Endodermal cell (in vitro differentiated cells): ENCODE results near the gene HAND1. TPM values are rescaled to one million over a fixed set of nuclear protein-coding genes. Genes with fewer than 3 reads are reported as not detected.

Source experiments
- DNase-seq: peaks from one replicate; pipeline ENCODE4 v3.0.0-alpha.2; 2017
- H3K27ac ChIP-seq: 2 replicates; pipeline ENCODE4 v1.5.1; 2013; ENCODE audit warnings: mild to moderate bottlenecking, low read depth, low read length, moderate library complexity
- H3K27me3 ChIP-seq: 2 replicates; pipeline ENCODE4 v1.6.1; 2013; ENCODE audit warnings: mild to moderate bottlenecking, low read length, moderate library complexity; ENCODE audit not compliant: insufficient read depth, control insufficient read depth, poor library complexity, severe bottlenecking
- H3K36me3 ChIP-seq: 2 replicates; pipeline ENCODE4 v1.7.0; 2013; ENCODE audit warnings: mild to moderate bottlenecking, low read length, moderate library complexity; ENCODE audit not compliant: control insufficient read depth, insufficient read depth
- H3K4me1 ChIP-seq: one replicate; pipeline ENCODE4 v1.7.0; 2013; ENCODE audit warnings: low read length; ENCODE audit not compliant: control insufficient read depth, insufficient read depth
- H3K4me3 ChIP-seq: 2 replicates; pipeline ENCODE4 v1.5.1; 2013; ENCODE audit warnings: mild to moderate bottlenecking, low read length, moderate library complexity
- H3K9ac ChIP-seq: 2 replicates; pipeline ENCODE4 v1.6.1; 2013; ENCODE audit warnings: mild to moderate bottlenecking, low read length, moderate library complexity; ENCODE audit not compliant: poor library complexity, severe bottlenecking; ENCODE audit errors: extremely low read depth
- H3K9me3 ChIP-seq: 2 replicates; pipeline ENCODE4 v1.6.1; 2013; ENCODE audit warnings: mild to moderate bottlenecking, low read length, moderate library complexity; ENCODE audit not compliant: control insufficient read depth
- H3K27ac Mint-ChIP-seq: 2 replicates; pipeline ENCODE4 v1.8.0; 2020; ENCODE audit warnings: mixed read lengths
- H3K27me3 Mint-ChIP-seq: 2 replicates; pipeline ENCODE4 v1.8.0; 2021; ENCODE audit warnings: mild to moderate bottlenecking, mixed read lengths; ENCODE audit not compliant: insufficient read depth
- H3K36me3 Mint-ChIP-seq: 2 replicates; pipeline ENCODE4 v1.8.0; 2020; ENCODE audit warnings: low read depth, mixed read lengths
- H3K4me1 Mint-ChIP-seq: 2 replicates; pipeline ENCODE4 v1.8.0; 2020; ENCODE audit warnings: mixed read lengths
- H3K4me3 Mint-ChIP-seq: 2 replicates; pipeline ENCODE4 v1.8.0; 2020; ENCODE audit warnings: mild to moderate bottlenecking, moderate library complexity, mixed read lengths
- H3K9me3 Mint-ChIP-seq: 2 replicates; pipeline ENCODE4 v1.8.0; 2020; ENCODE audit warnings: mild to moderate bottlenecking, mixed read lengths
- CTCF ChIP-seq: fragments of 200-600 bp; sonication (generic); conservative IDR thresholded peaks from 2 replicates; pipeline ENCODE4 v1.5.0; 2021; ENCODE audit warnings: antibody characterized with exemption, mild to moderate bottlenecking
- WGBS, 2 experiments: methylation state at CpG; one replicate each; pipeline versions ENCODE4 v1.1.5 to v1.1.7; 2013; ENCODE audit warnings: missing lambda C conversion rate in 2 of 2, mixed read lengths in 1 of 2; ENCODE audit not compliant: insufficient coverage in 1 of 2, insufficient read length in 1 of 2; 5-methylcytosine and 5-hydroxymethylcytosine counted together
- total RNA-seq, 2 donors: library from RNA; stranded (reverse); fragmentation: NEBNext Ultra II Directional in 1 of 2; extraction: Animal tissue kit (Norgen Biotek cat#: 25700) in 1 of 2; gene quantifications; 2 replicates in 1 of 2; 3 replicates in 1 of 2; pipeline ENCODE4 v1.2.1, GENCODE V29; 2021

The HAND1 gene
- total RNA-seq, 2 donors from 2014 or later: not detected

GRCh38 chr5:154467655-154468354 is 10.2 kb downstream of the HAND1 start:
- DNase-seq: peak; percentile 95
- H3K27me3 ChIP-seq: peaks cover 54% of the 10 kb centered on the region
- Mint-ChIP-seq H3K36me3 (no peaks in the 10 kb centered on the region), H3K9me3 (no peaks in the 10 kb centered on the region), H3K4me3 (no peak overlapping the region), H3K4me1 (peaks cover 10% of the 10 kb centered on the region), H3K27me3 (peaks cover 76% of the 10 kb centered on the region), H3K27ac (no peak overlapping the region)
- no peak overlapping the region for H3K27ac ChIP-seq
- no peaks in the 10 kb centered on the region for H3K36me3 ChIP-seq
- TF ChIP-seq CTCF: peak; percentile 97
- WGBS, 2 experiments: 40 to 49% methylated on average over 15 to 18 of the region's 18 CpGs
- no peaks in the 10 kb centered on the region for H3K4me1 ChIP-seq
- H3K9ac ChIP-seq: no peak overlapping the region
- no peak overlapping the region for H3K4me3 ChIP-seq
- no peaks in the 10 kb centered on the region for H3K9me3 ChIP-seq

GRCh38 chr5:154466671-154467070 is 11.4 kb downstream of the HAND1 start:
- peaks cover 65% of the 10 kb centered on the region for H3K27me3 Mint-ChIP-seq
- no peak for TF ChIP-seq CTCF
- peaks cover 43% of the 10 kb centered on the region for H3K27me3 ChIP-seq

GRCh38 chr5:154466147-154466546 is 11.9 kb downstream of the HAND1 start:
- H3K9me3 Mint-ChIP-seq: no peaks in the 10 kb centered on the region
- TF ChIP-seq CTCF: no peak
- H3K27me3 Mint-ChIP-seq: peaks cover 60% of the 10 kb centered on the region
- WGBS, 2 experiments: 88 to 97% methylated on average over 4 to 5 of the region's 5 CpGs
- no peaks in the 10 kb centered on the region for H3K4me1 ChIP-seq
- no peak overlapping the region for H3K4me3 Mint-ChIP-seq
- no peak overlapping the region for H3K27ac ChIP-seq
- no peak overlapping the region for H3K27ac Mint-ChIP-seq
- DNase-seq: no peak
- H3K36me3 Mint-ChIP-seq: no peaks in the 10 kb centered on the region
- no peaks in the 10 kb centered on the region for H3K9me3 ChIP-seq
- H3K4me3 ChIP-seq: no peak overlapping the region
- H3K36me3 ChIP-seq: no peaks in the 10 kb centered on the region
- H3K4me1 Mint-ChIP-seq: peaks cover 11% of the 10 kb centered on the region
- no peak overlapping the region for H3K9ac ChIP-seq
- H3K27me3 ChIP-seq: peaks cover 38% of the 10 kb centered on the region

More at GRCh38 chr5:154466671-154467070, 11.4 kb downstream of the HAND1 start:
- no peaks in the 10 kb centered on the region for H3K36me3 ChIP-seq
- peaks cover 9% of the 10 kb centered on the region for H3K4me1 Mint-ChIP-seq
- H3K4me3 ChIP-seq: no peak overlapping the region
- no peak overlapping the region for H3K27ac Mint-ChIP-seq
- no peaks in the 10 kb centered on the region for H3K36me3 Mint-ChIP-seq
- no peak for DNase-seq
- H3K9me3 ChIP-seq: no peaks in the 10 kb centered on the region
- H3K9me3 Mint-ChIP-seq: no peaks in the 10 kb centered on the region
- 80 to 81% methylated on average over 5 of the region's 5 CpGs for WGBS, 2 experiments
- no peak overlapping the region for H3K4me3 Mint-ChIP-seq
- H3K4me1 ChIP-seq: no peaks in the 10 kb centered on the region
- no peak overlapping the region for H3K9ac ChIP-seq
- no peak overlapping the region for H3K27ac ChIP-seq
